GM12891 (cell line): Measurements from ENCODE around the gene AVEN. TPM values are rescaled to one million over a fixed set of nuclear protein-coding genes. Genes with fewer than 3 reads are reported as not detected.

Experiments used
- DNase-seq: peaks from one replicate; pipeline ENCODE4 v3.0.0; 2011; ENCODE audit warnings: low spot score; ENCODE audit not compliant: insufficient read length
- FAIRE-seq: peaks from 2 replicates; lab custom pipeline; 2011; peaks lifted over from hg19 to GRCh38; lab: Jason Lieb, UNC
- PAX5 ChIP-seq: IDR thresholded peaks from 2 replicates; pipeline ENCODE4 v1.6.1; 2011; ENCODE audit warnings: low read length, moderate library complexity, mild to moderate bottlenecking; ENCODE audit not compliant: insufficient read depth, severe bottlenecking
- POLR2A ChIP-seq: IDR thresholded peaks from 2 replicates; pipeline ENCODE4 v1.6.1; 2011; ENCODE audit warnings: low read depth, low read length, control low read depth
- POLR2AphosphoS5 ChIP-seq: IDR thresholded peaks from 2 replicates; pipeline ENCODE4 v1.6.1; 2011; ENCODE audit warnings: low read depth, low read length, control low read depth
- POU2F2 ChIP-seq: IDR thresholded peaks from 2 replicates; pipeline ENCODE4 v1.6.1; 2011; ENCODE audit warnings: low read depth, mild to moderate bottlenecking, control low read depth, low read length, moderate library complexity
- SPI1 ChIP-seq: IDR thresholded peaks from 2 replicates; pipeline ENCODE4 v1.6.1; 2011; ENCODE audit warnings: low read depth, low read length, control low read depth
- TAF1 ChIP-seq: IDR thresholded peaks from 2 replicates; pipeline ENCODE4 v1.6.1; 2011; ENCODE audit warnings: low read depth, low read length, control low read depth
- polyA plus RNA-seq: library from polyadenylated mRNA; unstranded; fragments of >200 nt; gene quantifications from one replicate; pipeline ENCODE4 v1.2.1, GENCODE V29; 2012; ENCODE audit warnings: low read depth, missing spikeins, inconsistent platforms; ENCODE audit not compliant: missing spikeins

Gene AVEN
- 9.7 TPM for polyA plus RNA-seq

- peak; percentile 45; the same call in 1 of the 2 replicates for TF ChIP-seq POLR2AphosphoS5
- TF ChIP-seq POU2F2: no peak
- no peak for TF ChIP-seq PAX5
- peak; percentile 40; the same call in 1 of the 2 replicates for TF ChIP-seq TAF1
- TF ChIP-seq POLR2A: no peak
- no peak for TF ChIP-seq SPI1
- FAIRE-seq (peak; percentile 97), DNase-seq (peak; percentile 50)
These were observed at the start of gene AVEN for GRCh38 chr15:34038871-34039789. TSS of gene AVEN (minus strand) at chr15:34039204. CDS start at chr15:34039046, 158 bp downstream.

GRCh38 chr15:34085746-34086145, 46.7 kb upstream of the AVEN start:
- DNase-seq (no peak), FAIRE-seq (no peak)
- TF ChIP-seq POU2F2 (no peak), PAX5 (no peak), SPI1 (no peak), POLR2AphosphoS5 (no peak), TAF1 (no peak), POLR2A (no peak)

GRCh38 chr15:34084086-34084485, 45.1 kb upstream of the AVEN start:
- no peak for TF ChIP-seq PAX5
- no peak for TF ChIP-seq SPI1
- no peak for TF ChIP-seq TAF1
- no peak for TF ChIP-seq POLR2AphosphoS5
- no peak for TF ChIP-seq POLR2A
- no peak for TF ChIP-seq POU2F2
- peak; percentile 75 for FAIRE-seq
- DNase-seq: no peak

- FAIRE-seq (no peak), DNase-seq (no peak)
- TF ChIP-seq PAX5 (no peak), TAF1 (no peak), POLR2AphosphoS5 (no peak), POU2F2 (no peak), SPI1 (no peak), POLR2A (no peak)
These were observed 40.9 kb upstream of the AVEN start for GRCh38 chr15:34079904-34080303.

- DNase-seq: no peak
- no peak for TF ChIP-seq POU2F2
- no peak for TF ChIP-seq SPI1
- no peak for FAIRE-seq
These were observed 39.9 kb upstream of the AVEN start for GRCh38 chr15:34078900-34079299.

GRCh38 chr15:34076785-34077184, 37.8 kb upstream of the AVEN start:
- TF ChIP-seq SPI1 (no peak), POLR2A (no peak), TAF1 (no peak), POU2F2 (no peak), POLR2AphosphoS5 (no peak), PAX5 (no peak)
- no peak for DNase-seq
- no peak for FAIRE-seq

GRCh38 chr15:34070003-34070402, 31.0 kb upstream of the AVEN start:
- no peak for FAIRE-seq
- TF ChIP-seq POLR2A (no peak), PAX5 (no peak), POU2F2 (no peak), TAF1 (no peak), POLR2AphosphoS5 (no peak), SPI1 (no peak)
- no peak for DNase-seq

- FAIRE-seq (no peak), DNase-seq (no peak)
- no peak for TF ChIP-seq POLR2A
- TF ChIP-seq PAX5: no peak
- no peak for TF ChIP-seq SPI1
- TF ChIP-seq POLR2AphosphoS5: no peak
- no peak for TF ChIP-seq POU2F2
- TF ChIP-seq TAF1: no peak
These were observed 26.9 kb upstream of the AVEN start for GRCh38 chr15:34065941-34066340.

- FAIRE-seq: no peak
- TF ChIP-seq SPI1: no peak
- TF ChIP-seq POLR2AphosphoS5: no peak
- TF ChIP-seq POLR2A: no peak
- no peak for TF ChIP-seq TAF1
- TF ChIP-seq POU2F2: no peak
- no peak for TF ChIP-seq PAX5
- no peak for DNase-seq
These were observed 26.3 kb upstream of the AVEN start for GRCh38 chr15:34065261-34065660.

- no peak for TF ChIP-seq TAF1
- FAIRE-seq (no peak), DNase-seq (no peak)
These were observed 25.4 kb upstream of the AVEN start for GRCh38 chr15:34064438-34064837.
